Liver (tissue), 9 donors: ENCODE results near the gene DEDD2. TPM values are rescaled to one million over a fixed set of nuclear protein-coding genes. Genes with fewer than 3 reads are reported as not detected.

Experiments used
- DNase-seq: peaks from one replicate; pipeline ENCODE4 v3.0.0-alpha.2; 2017; ENCODE audit warnings: low spot score
- H3K27ac ChIP-seq, 2 donors: one replicate each; pipeline ENCODE4 v1.7.0; 2013; ENCODE audit warnings: inconsistent platforms in 2 of 2, low read length in 2 of 2, control low read depth in 1 of 2, low read depth in 1 of 2, mild to moderate bottlenecking in 1 of 2
- H3K27me3 ChIP-seq, 4 donors: one replicate each; pipeline versions ENCODE4 v1.6.1 to v1.7.0; 2013; ENCODE audit warnings: low read length in 3 of 4, inconsistent platforms in 1 of 4, mild to moderate bottlenecking in 1 of 4, moderate library complexity in 1 of 4; ENCODE audit not compliant: control insufficient read depth in 4 of 4, insufficient read depth in 4 of 4
- H3K36me3 ChIP-seq, 4 donors: one replicate each; pipeline versions ENCODE4 v1.6.1 to v1.7.0; 2013; ENCODE audit warnings: low read length in 3 of 4, mild to moderate bottlenecking in 3 of 4, low read depth in 1 of 4, moderate library complexity in 1 of 4; ENCODE audit not compliant: control insufficient read depth in 4 of 4, insufficient read depth in 3 of 4
- H3K4me1 ChIP-seq, 4 donors: one replicate each; pipeline versions ENCODE4 v1.6.1 to v1.7.0; 2013; ENCODE audit warnings: low read length in 3 of 4, mild to moderate bottlenecking in 3 of 4, moderate library complexity in 1 of 4; ENCODE audit not compliant: control insufficient read depth in 4 of 4, insufficient read depth in 4 of 4
- H3K4me3 ChIP-seq, 3 donors: one replicate each; pipeline versions ENCODE4 v1.6.1 to v1.7.0; 2013; ENCODE audit warnings: low read length in 3 of 3, control low read depth in 1 of 3, low read depth in 1 of 3, mild to moderate bottlenecking in 1 of 3
- H3K9ac ChIP-seq, 2 donors: one replicate each; pipeline ENCODE4 v1.7.0; 2013; ENCODE audit warnings: low read length in 2 of 2, mild to moderate bottlenecking in 2 of 2, moderate library complexity in 2 of 2, control low read depth in 1 of 2, low read depth in 1 of 2
- H3K9me3 ChIP-seq, 4 donors: one replicate each; pipeline versions ENCODE4 v1.6.1 to v1.7.0; 2013; ENCODE audit warnings: low read length in 3 of 4; ENCODE audit not compliant: control insufficient read depth in 4 of 4
- ATF3 ChIP-seq: IDR thresholded peaks from 2 replicates; pipeline ENCODE4 v1.6.1; 2016; ENCODE audit warnings: antibody characterized with exemption
- EGR1 ChIP-seq, 2 donors: IDR thresholded peaks; 2 replicates each; pipeline ENCODE4 v1.6.1; 2016 to 2018; ENCODE audit warnings: antibody characterized with exemption in 2 of 2, low read depth in 2 of 2
- FOXA1 ChIP-seq: IDR thresholded peaks from 2 replicates; pipeline ENCODE4 v1.6.1; 2016; ENCODE audit warnings: antibody characterized with exemption
- FOXA2 ChIP-seq: IDR thresholded peaks from 2 replicates; pipeline ENCODE4 v1.6.1; 2016; ENCODE audit warnings: antibody characterized with exemption
- GABPA ChIP-seq, 2 donors: IDR thresholded peaks in 1 of 2; conservative IDR thresholded peaks in 1 of 2; 2 replicates each; pipeline ENCODE4 v1.6.1; 2016; ENCODE audit warnings: antibody characterized with exemption in 2 of 2, mild to moderate bottlenecking in 1 of 2, moderate library complexity in 1 of 2
- HNF4A ChIP-seq, 2 donors: conservative IDR thresholded peaks; 2 replicates each; pipeline ENCODE4 v1.6.1; 2016; ENCODE audit warnings: antibody characterized with exemption in 2 of 2, mild to moderate bottlenecking in 2 of 2
- MAX ChIP-seq: IDR thresholded peaks from 2 replicates; pipeline ENCODE4 v1.6.1; 2016; ENCODE audit warnings: antibody characterized with exemption
- NR2F2 ChIP-seq: IDR thresholded peaks from 2 replicates; pipeline ENCODE4 v1.6.1; 2016; ENCODE audit warnings: antibody characterized with exemption
- RAD21 ChIP-seq, 2 donors: IDR thresholded peaks; 2 replicates each; pipeline ENCODE4 v1.6.1; 2016; ENCODE audit warnings: antibody characterized with exemption in 2 of 2, mild to moderate bottlenecking in 2 of 2
- REST ChIP-seq: IDR thresholded peaks from 2 replicates; pipeline ENCODE4 v1.6.1; 2016; ENCODE audit warnings: antibody characterized with exemption, mild to moderate bottlenecking
- RXRA ChIP-seq, 2 donors: IDR thresholded peaks; 2 replicates each; pipeline ENCODE4 v1.6.1; 2017 to 2018; ENCODE audit warnings: antibody characterized with exemption in 2 of 2, mild to moderate bottlenecking in 1 of 2
- YY1 ChIP-seq: IDR thresholded peaks from 2 replicates; pipeline ENCODE4 v1.6.1; 2016; ENCODE audit warnings: antibody characterized with exemption, mild to moderate bottlenecking
- ZBTB33 ChIP-seq: IDR thresholded peaks from 2 replicates; pipeline ENCODE4 v1.6.1; 2016; ENCODE audit warnings: antibody characterized with exemption
- WGBS: extraction: QIAGEN DNeasy Blood & Tissue Kit; methylation state at CpG from one replicate; pipeline ENCODE4 v1.1.7; 2013; 5-methylcytosine and 5-hydroxymethylcytosine counted together
- polyA plus RNA-seq, 2 donors: library from polyadenylated mRNA; stranded (reverse) in 1 of 2; unstranded in 1 of 2; fragments of 200-250 nt in 1 of 2; fragments of >200 nt in 1 of 2; fragmentation: Nextera tagmentation in 1 of 2; extraction: Ambion mirVana in 1 of 2; gene quantifications; one replicate each; pipeline versions ENCODE4 v1.2.1 to v1.2.3, GENCODE V29; 2013 to 2015
- total RNA-seq, 2 donors: library from RNA; depleted of rRNA; stranded (reverse); fragments of >200 nt; gene quantifications; one replicate each; pipeline ENCODE4 v1.2.3, GENCODE V29; 2014
- TF ChIP-seq, protein P1 (sequence below): fragments of 150-350 bp; IDR thresholded peaks from 2 replicates; pipeline ENCODE4 v1.5.1; 2017; ENCODE audit warnings: improper control_type of control experiment, low read depth, low read length; ENCODE audit not compliant: missing input control
- donor health status: healthy.
- donor health status: healthy.
- donor health status: healthy.
- donor health status: healthy.
- donor health status: healthy.

The DEDD2 gene
- total and polyA plus RNA-seq, 4 donors, result 9.6 to 47.1 (median 16.4) TPM

DNA sequence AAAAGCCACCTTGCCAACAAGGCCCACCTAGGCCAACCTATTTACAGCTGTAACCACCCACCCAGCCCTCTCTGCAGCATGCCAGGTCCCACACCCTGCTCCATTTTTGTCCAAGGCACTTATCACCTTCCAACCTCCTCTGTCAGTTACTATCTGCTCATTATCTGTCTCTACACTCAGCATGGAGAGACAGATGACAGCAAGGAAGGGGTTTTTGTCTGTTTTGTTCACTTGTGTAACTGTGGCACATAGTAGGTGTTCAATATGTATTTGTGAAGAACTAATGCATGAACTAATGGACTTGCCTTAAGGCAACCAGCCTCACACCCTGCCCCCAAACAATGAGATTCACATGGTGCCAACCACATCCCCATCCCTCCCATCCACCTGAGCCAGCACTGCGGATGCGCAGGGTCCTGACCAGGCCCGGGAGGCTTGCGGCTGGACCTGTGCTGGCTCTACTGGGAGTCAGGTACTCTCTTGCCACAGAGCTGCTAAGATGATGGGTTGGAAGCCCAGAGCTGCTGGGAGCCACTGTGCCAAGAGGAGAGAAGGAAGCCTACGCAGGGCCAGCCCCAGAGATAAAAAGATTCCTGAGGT lies 17.3 kb downstream of the DEDD2 start:
- peak overlapping the region; percentile 66 for H3K27ac ChIP-seq
- no peak for DNase-seq
- WGBS, result 93% methylated on average over 5 of the region's 5 CpGs
- no peak overlapping the region for H3K9ac ChIP-seq
- H3K36me3 ChIP-seq, result peaks cover 12 to 50% (median 39%) of the 10 kb centered on the region in 4 donors
- no peaks in the 10 kb centered on the region for H3K9me3 ChIP-seq
- TF ChIP-seq NR2F2, result no peak
- no peak for TF ChIP-seq FOXA2
- no peak for TF ChIP-seq YY1
- TF ChIP-seq, protein P1, sequence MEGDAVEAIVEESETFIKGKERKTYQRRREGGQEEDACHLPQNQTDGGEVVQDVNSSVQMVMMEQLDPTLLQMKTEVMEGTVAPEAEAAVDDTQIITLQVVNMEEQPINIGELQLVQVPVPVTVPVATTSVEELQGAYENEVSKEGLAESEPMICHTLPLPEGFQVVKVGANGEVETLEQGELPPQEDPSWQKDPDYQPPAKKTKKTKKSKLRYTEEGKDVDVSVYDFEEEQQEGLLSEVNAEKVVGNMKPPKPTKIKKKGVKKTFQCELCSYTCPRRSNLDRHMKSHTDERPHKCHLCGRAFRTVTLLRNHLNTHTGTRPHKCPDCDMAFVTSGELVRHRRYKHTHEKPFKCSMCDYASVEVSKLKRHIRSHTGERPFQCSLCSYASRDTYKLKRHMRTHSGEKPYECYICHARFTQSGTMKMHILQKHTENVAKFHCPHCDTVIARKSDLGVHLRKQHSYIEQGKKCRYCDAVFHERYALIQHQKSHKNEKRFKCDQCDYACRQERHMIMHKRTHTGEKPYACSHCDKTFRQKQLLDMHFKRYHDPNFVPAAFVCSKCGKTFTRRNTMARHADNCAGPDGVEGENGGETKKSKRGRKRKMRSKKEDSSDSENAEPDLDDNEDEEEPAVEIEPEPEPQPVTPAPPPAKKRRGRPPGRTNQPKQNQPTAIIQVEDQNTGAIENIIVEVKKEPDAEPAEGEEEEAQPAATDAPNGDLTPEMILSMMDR, result no peak
- TF ChIP-seq MAX, result no peak
- H3K27me3 ChIP-seq, result no peaks in the 10 kb centered on the region
- H3K4me1 ChIP-seq, result peaks cover 0 to 10% (median 0%) of the 10 kb centered on the region in 4 donors
- H3K4me3 ChIP-seq, result no peak overlapping the region

GRCh38 chr19:42199440-42200115 lies 17.9 kb downstream of the DEDD2 start:
- WGBS, result 86% methylated on average over 32 of the region's 32 CpGs
- peak; percentile 68 for DNase-seq
- Histone ChIP-seq H3K4me1 (peaks cover 0 to 10% (median 0%) of the 10 kb centered on the region in 4 donors), H3K27ac (peak overlapping the region; percentile 66), H3K36me3 (peaks cover 12 to 45% (median 35%) of the 10 kb centered on the region in 4 donors), H3K4me3 (no peak overlapping the region), H3K27me3 (no peaks in the 10 kb centered on the region), H3K9ac (no peak overlapping the region), H3K9me3 (no peaks in the 10 kb centered on the region)
- TF ChIP-seq RAD21 (IDR thresholded peaks at IDR 0.05) (no peak), YY1 (no peak), REST (no peak), ZBTB33 (no peak), EGR1 (IDR thresholded peaks at IDR 0.05; ENCODE audit: low read depth in 2 of 2) (no peak), GABPA (IDR thresholded peaks at IDR 0.05 in 1 of 2, conservative IDR thresholded peaks at IDR 0.05 in 1 of 2) (no peak), RXRA (IDR thresholded peaks at IDR 0.05) (no peak), FOXA1 (no peak), HNF4A (conservative IDR thresholded peaks at IDR 0.05) (no peak), ATF3 (no peak)
- TF ChIP-seq, protein P1, result no peak
